Endothelial cell of umbilical vein (primary cell): Measurements from ENCODE around the gene MARCKSL1.

Experiments
- EZH2 ChIP-seq: IDR thresholded peaks from 2 replicates; pipeline ENCODE4 v1.6.1; 2012; ENCODE audit warnings: borderline replicate concordance, low read depth, mild to moderate bottlenecking, moderate library complexity, low read length, inconsistent platforms; ENCODE audit not compliant: severe bottlenecking
- FOS ChIP-seq: IDR thresholded peaks from 2 replicates; pipeline ENCODE4 v1.6.1; 2011; ENCODE audit warnings: mild to moderate bottlenecking, low read length, moderate library complexity, borderline replicate concordance; ENCODE audit not compliant: insufficient read depth
- GATA2 ChIP-seq: IDR thresholded peaks from 2 replicates; pipeline ENCODE4 v1.7.0; 2011; ENCODE audit warnings: low read depth, mild to moderate bottlenecking, moderate library complexity, mixed read lengths, low read length; ENCODE audit not compliant: insufficient read length, insufficient read depth
- JUN ChIP-seq: IDR thresholded peaks from 2 replicates; pipeline ENCODE4 v1.6.1; 2011; ENCODE audit warnings: borderline replicate concordance, low read depth; ENCODE audit not compliant: insufficient read length, insufficient read depth
- POLR2A ChIP-seq: IDR thresholded peaks from 2 replicates; pipeline ENCODE4 v1.6.1; 2012; ENCODE audit warnings: low read depth, mild to moderate bottlenecking, control low read depth, low read length
- POLR2AphosphoS5 ChIP-seq: IDR thresholded peaks from 2 replicates; pipeline ENCODE4 v1.6.1; 2012; ENCODE audit warnings: low read depth, mild to moderate bottlenecking, control low read depth, low read length, moderate library complexity; ENCODE audit not compliant: insufficient read depth
- TF ChIP-seq, protein P1 (sequence below), 2 donors: IDR thresholded peaks; 1 replicate in 1 of 2; 2 replicates in 1 of 2; pipeline ENCODE4 v1.5.1; 2011; ENCODE audit warnings: low read length in 2 of 2, mild to moderate bottlenecking in 2 of 2, moderate library complexity in 2 of 2, control low read depth in 1 of 2, inconsistent platforms in 1 of 2, low read depth in 1 of 2; ENCODE audit not compliant: insufficient read depth in 1 of 2; ENCODE audit errors: extremely low read depth in 1 of 2
- TF ChIP-seq, protein P2 (sequence below): IDR thresholded peaks from 2 replicates; pipeline ENCODE4 v1.6.1; 2011; ENCODE audit not compliant: insufficient read depth, insufficient read length

DNA sequence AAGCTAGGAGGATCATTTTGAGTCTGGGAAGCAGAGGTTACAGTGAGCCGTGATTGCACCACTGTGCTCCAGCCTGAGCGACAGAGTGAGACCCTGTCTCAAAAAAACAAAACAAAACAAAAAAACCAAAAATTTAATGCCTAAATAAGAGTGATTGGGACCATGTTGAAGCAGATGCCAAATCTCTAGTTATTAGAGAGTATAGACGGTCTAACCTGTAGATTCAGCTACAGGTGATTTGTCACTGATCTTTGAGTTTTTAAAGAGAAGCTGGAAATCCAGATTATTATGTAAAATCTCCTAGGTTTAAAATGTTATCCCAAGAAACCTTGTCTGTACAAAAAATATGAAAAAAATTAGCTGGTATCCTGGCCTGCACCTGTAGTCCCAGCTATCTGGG lies 32.7 kb downstream of the MARCKSL1 start:
- TF ChIP-seq, protein P1, sequence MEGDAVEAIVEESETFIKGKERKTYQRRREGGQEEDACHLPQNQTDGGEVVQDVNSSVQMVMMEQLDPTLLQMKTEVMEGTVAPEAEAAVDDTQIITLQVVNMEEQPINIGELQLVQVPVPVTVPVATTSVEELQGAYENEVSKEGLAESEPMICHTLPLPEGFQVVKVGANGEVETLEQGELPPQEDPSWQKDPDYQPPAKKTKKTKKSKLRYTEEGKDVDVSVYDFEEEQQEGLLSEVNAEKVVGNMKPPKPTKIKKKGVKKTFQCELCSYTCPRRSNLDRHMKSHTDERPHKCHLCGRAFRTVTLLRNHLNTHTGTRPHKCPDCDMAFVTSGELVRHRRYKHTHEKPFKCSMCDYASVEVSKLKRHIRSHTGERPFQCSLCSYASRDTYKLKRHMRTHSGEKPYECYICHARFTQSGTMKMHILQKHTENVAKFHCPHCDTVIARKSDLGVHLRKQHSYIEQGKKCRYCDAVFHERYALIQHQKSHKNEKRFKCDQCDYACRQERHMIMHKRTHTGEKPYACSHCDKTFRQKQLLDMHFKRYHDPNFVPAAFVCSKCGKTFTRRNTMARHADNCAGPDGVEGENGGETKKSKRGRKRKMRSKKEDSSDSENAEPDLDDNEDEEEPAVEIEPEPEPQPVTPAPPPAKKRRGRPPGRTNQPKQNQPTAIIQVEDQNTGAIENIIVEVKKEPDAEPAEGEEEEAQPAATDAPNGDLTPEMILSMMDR (IDR thresholded peaks at IDR 0.05; ENCODE audit: extremely low read depth in 1 of 2, insufficient read depth in 1 of 2, low read depth in 1 of 2, low read length in 2 of 2) = no peak
- TF ChIP-seq POLR2A = no peak
- no peak for TF ChIP-seq POLR2AphosphoS5
- no peak for TF ChIP-seq FOS
- no peak for TF ChIP-seq EZH2
- TF ChIP-seq GATA2 = no peak
- TF ChIP-seq, protein P2, sequence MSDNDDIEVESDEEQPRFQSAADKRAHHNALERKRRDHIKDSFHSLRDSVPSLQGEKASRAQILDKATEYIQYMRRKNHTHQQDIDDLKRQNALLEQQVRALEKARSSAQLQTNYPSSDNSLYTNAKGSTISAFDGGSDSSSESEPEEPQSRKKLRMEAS = no peak
- TF ChIP-seq JUN = no peak
